NCI-H146 treated with DMSO at 0.1 percent for 48 hours (cell line): Measurements from ENCODE around the gene STIM1.
"Not testable (repeated sequence)": the region's sequence is repeated elsewhere in the genome, so short reads cannot be mapped to it uniquely, and the experiment has no call there.

Source experiments
- DNase-seq: peaks from one replicate; lab custom pipeline; 2025; ENCODE audit not compliant: unreplicated experiment; lab: John Stamatoyannopoulos, UW

The STIM1 gene

GRCh38 chr11:3879967-3880542, 24.6 kb downstream of the STIM1 start:
- no peak for DNase-seq

GRCh38 chr11:3880724-3881123, 25.3 kb downstream of the STIM1 start:
- no peak for DNase-seq

GRCh38 chr11:3882655-3883054, 27.2 kb downstream of the STIM1 start:
- no peak for DNase-seq

- no peak for DNase-seq
Observed at GRCh38 chr11:3885855-3886254, 30.4 kb downstream of the STIM1 start.

GRCh38 chr11:3886985-3887384, 31.5 kb downstream of the STIM1 start:
- no peak for DNase-seq

- no peak for DNase-seq
Observed at GRCh38 chr11:3888876-3889275, 33.4 kb downstream of the STIM1 start.

GRCh38 chr11:3890014-3890413, 34.5 kb downstream of the STIM1 start:
- no peak for DNase-seq

- DNase-seq = no peak
Observed at GRCh38 chr11:3890806-3891205, 35.3 kb downstream of the STIM1 start.

- no peak for DNase-seq
Observed at GRCh38 chr11:3891751-3892150, 36.3 kb downstream of the STIM1 start.

- no peak for DNase-seq
Observed at GRCh38 chr11:3892156-3892555, 36.7 kb downstream of the STIM1 start.

- peak; percentile 14 for DNase-seq
Observed at GRCh38 chr11:3893311-3893710, 37.8 kb downstream of the STIM1 start.

- DNase-seq = no peak
Observed at GRCh38 chr11:3894128-3894731, 38.8 kb downstream of the STIM1 start.

GRCh38 chr11:3896644-3897043, 41.2 kb downstream of the STIM1 start:
- DNase-seq = no peak

GRCh38 chr11:3900230-3900629, 44.8 kb downstream of the STIM1 start:
- DNase-seq = not testable (repeated sequence)

- DNase-seq = no peak
Observed at GRCh38 chr11:3901249-3902025, 46.0 kb downstream of the STIM1 start.

GRCh38 chr11:3902441-3902840, 47.0 kb downstream of the STIM1 start:
- DNase-seq = no peak

- no peak for DNase-seq
Observed at GRCh38 chr11:3903207-3903896, 47.9 kb downstream of the STIM1 start.

GRCh38 chr11:3904228-3904627, 48.8 kb downstream of the STIM1 start:
- no peak for DNase-seq

GRCh38 chr11:3905080-3905953, 49.9 kb downstream of the STIM1 start:
- DNase-seq = no peak

GRCh38 chr11:3906166-3906565, 50.7 kb downstream of the STIM1 start:
- DNase-seq = no peak

- no peak for DNase-seq
Observed at GRCh38 chr11:3907590-3907989, 52.1 kb downstream of the STIM1 start.
